Neuronal stem cell (in vitro differentiated cells): Measurements from ENCODE around the gene SLC8B1.

ENCODE experiments used
- small RNA-seq: library from polyadenylated mRNA; stranded (forward); fragments of <200 nt; extraction: miRNeasy Mini kit (QIAGEN cat#:217004); gene quantifications from one replicate; pipeline ENCODE3, GENCODE V24; 2013; ENCODE audit not compliant: insufficient read depth

The SLC8B1 gene

Small RNAs within 50 kb of the gene (small RNA-seq; reads per million reads assigned to genes)
- gene MIR6762: 1.6 reads per million
